Activated CD4-positive, CD25-positive, alpha-beta regulatory T cell (primary cell): Measurements from ENCODE around the gene DNAI7.

Source experiments
- DNase-seq, 4 experiments: peaks; one replicate each; lab custom pipeline; 2025; lab: John Stamatoyannopoulos, UW

DNAI7 gene

DNA sequence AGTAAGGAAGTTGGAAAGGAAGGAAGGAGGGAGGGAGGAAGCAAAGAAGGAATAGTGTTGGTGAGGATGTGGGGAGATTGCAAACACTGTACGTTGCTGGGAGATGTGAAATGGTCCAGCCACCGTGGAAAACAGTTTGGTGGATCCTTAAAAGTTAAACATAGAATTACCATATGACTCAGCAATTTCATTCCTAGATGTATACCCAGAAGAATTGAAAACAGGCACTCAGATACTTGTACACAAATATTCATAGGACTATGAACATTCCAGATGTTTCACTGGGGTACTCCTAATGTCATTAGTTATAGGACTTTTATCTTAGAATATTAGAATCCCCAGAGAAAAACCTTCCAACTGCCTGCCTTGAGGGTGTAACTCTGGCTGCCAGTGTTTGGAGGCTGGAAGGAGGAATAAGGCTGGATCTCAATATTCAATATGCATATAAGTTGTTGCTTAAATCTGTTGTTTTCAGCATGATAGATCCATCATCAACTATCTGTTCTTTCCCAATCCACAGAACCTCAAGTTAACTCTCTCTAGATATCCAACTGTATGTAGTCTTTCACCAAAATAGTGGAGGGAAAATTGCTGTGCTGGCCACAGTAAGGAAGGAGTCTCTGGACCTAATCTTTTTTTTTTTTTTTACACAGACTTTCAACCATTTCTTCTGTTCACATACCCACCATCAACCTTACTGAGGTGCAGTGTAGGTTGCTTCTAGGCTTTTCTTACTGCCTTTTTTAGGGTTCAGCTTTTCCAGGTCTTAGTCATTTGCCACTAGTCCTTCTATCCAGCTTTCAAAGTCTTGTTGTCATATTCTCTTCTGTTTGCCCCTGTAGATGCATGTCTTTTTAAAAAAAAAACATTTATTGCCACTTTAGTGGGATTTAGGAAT is 94.5 kb downstream of the DNAI7 start:
- DNase-seq: no peak

DNA sequence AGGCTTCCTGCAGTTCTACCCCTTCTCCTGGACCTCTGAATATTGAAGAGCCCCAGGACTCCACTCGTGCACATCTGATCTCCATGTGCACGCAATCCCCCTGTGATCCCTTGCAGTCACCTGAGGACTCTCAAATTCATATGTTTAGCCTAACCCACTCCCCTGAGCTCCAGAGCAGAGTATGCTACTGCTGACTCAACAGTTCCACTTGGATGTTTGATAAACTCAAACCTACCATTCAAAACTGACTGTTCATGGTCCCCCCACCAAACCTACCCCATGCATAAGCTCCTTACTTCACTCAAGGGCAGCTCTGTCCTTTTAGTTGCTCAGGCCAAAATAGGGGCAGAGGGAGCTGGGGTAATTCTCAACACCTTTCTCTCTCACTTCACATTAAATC is 96.0 kb downstream of the DNAI7 start:
- no peak for DNase-seq

DNA sequence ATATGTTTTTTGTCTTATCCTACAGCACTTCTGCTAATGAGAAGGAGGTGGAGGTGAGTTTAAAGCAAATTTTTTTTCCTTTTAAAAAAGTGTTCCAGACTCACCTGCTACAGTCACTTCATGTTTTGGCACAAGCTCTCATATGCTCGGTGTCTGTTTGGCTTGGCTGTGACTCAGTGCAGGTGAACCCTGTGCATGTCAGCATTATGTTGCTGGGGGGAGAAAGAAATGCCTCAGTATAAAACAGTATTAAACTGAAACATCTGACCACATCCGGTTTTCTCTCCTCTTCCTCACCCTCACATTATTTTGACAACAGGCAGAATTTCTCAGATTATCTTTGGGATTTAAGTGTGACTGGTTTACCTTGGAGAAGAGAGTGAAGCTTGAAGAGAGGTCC is 105.2 kb downstream of the DNAI7 start:
- DNase-seq: no peak

DNA sequence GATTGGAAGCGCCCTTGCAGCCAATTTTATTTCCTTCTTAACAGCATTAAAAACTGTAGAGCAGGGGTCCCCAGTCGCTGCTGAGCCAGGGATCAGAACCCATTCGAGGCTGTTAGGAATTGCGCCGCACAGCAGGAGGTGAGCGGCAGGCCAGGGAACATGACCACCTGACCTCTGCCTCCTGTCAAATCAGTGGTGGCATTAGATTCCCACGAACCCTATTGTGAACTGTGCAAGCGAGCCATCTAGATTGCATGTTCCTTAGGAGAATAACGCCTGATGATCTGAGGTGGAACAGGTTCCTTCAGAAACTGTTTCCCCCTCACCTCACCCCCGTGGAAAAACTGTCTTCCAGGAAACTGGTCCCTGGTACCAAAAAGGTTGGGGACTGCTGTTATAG is 107.4 kb downstream of the DNAI7 start:
- DNase-seq: no peak

DNA sequence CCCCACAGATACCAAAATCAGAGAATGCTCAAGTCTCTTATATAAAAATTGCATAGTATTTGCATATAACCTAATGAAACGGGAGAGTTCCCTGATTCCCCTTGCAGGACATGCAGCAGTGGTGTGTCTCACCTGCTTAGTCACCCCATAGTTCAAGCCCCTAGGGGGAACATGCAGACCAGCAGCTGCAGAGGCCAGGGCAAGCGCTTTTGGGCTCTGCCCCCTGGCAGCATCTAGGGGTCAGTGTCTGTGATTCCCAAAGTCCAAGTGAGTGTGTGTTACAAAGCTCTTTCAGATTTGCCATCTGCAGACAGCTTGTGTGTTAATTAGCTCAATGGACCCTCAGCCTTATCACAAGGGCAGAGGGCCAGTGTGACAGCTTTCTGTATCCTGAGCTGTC is 110.1 kb downstream of the DNAI7 start:
- DNase-seq: no peak

DNA sequence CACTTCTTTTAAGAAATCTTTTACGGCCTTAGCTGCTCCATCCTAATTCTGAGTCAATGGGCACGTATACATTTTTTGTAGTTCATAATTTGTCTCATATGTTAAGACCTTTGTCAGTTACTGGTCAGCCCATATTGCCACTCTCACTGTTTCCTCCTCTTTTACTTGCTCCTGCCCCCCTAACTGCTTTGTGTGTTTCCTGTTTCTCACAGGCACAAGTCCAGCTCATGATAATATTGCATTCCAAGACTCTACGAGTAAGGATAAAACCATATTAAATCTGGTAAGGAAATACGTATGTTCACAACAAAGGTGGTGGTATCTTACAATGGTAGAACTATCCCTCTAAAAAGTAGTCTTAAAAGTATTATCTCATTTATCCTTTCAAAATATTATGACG is 111.7 kb downstream of the DNAI7 start:
- no peak for DNase-seq

DNA sequence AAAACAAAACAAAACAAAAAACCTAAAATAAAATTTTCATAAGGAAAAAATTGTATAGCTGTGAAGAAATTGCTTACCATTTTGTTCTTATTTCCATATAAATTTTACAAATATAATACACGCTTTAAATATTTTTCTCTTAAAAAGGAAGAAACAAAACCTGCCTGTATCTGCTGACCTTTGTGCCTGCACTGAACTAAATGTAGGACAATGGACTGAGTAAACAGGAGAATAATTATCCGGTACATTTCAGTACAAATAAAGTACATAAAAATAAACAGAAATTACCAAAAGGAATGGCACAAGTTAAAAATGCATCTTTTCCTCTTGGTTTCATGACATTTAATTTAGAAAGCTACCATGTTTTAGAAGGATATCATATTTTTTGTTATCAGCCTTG is 112.3 kb downstream of the DNAI7 start:
- no peak for DNase-seq

DNA sequence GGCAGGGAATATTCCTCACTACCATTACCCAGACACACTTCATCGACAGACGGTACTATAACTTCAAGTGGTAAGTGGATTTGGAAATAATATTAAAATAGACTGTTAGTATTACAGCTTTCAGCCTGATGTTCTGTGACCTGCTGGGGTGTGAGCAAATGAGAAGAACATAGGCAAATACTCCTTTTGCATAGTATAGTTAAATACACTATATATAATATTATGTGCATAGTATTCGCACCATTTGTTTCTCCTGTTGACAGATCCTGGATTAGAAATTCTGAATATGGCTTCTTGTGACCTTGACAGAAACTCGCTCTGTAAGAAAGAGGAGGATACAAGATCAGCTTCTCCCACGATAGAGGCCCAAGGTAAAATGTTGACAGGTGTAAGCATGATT is 115.6 kb downstream of the DNAI7 start:
- DNase-seq: no peak

DNA sequence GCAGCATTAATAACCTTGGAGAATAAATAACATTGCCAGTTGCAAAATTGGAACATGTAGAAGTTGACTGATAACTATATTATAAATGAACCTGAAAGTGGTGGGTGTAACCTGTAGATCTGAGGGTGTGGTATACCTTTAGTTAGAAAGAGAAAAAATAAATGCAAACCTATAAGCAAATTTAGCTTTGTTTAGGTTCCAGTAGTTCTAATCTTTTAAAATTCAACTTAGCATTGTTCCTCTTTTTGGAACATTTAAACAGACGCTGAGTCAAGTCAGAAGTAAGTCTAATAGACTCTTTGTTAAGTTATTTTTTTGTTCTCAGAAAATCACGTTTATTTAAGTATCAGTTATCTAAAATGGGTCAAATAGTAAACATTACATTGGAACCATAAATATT is 120.0 kb downstream of the DNAI7 start:
- DNase-seq: no peak

DNA sequence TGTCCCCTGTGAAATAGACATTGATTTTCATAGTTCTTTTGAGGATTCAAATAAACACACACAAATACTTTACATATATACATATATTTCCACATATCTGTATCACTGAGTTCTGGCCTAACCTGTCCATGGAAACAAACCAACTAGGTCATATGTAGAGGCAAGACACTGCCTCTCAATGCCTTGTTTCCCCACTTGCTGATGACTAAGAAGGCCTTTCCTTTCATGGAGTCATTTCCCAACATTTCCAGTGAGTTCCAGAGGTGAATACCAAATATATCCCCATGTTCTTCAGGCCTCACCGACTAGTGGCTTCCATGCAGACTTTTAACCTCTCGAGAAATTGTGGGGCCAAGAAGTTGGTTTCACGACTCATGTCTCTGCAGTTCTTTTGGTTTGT is 120.8 kb downstream of the DNAI7 start:
- DNase-seq: no peak

DNA sequence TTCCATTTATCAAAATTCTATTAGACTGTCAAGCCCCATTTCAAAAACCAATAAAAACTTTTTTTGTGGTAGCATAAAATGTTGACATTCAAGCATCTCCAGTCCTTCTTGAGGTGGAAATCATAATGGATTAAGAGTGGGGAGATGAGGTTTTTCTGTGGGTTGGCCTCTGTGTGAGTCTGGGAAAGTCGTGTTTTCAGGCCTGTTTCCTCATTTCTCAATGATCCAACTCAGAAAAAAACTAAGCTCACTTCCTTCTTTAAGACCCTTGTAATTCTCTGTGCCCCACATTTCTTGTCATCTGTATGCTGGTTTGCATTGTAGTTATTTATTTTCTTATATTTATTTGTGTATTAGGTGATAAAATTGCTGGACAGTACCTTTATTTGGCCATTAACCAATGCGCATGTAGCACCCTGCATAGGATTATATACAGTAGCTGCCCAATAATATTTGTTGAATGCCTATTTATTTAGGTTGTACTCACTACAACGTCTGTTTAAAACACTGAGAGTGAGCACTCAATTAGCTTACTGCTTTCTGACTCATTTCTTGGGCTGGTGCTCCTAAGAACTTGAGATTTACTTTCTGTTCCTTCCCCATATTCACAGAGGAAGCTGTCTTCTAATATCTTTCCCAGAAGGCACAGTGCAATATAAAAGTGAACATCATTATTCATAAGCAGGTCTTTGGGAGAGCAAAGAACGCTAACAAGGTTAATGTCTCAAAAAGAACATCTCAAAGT is 121.9 kb downstream of the DNAI7 start:
- DNase-seq: no peak

DNA sequence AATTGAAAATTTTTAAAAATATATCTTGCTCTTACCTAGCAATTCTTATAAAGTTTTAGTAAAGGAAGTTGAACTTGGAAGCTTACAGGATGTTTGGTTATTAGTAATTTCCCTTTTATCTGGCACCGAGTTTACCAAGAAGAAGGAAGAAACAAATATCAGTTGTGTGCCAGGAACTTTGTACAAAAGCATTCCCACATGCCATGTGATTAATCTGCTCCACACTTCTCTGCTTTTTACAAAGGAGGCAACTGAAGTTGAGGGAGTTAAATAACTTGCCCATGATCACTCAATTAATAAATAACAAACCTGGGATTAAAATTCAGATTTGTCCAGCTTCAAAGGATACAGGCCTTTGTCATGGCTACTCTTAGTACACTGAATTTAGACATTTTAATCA is 123.6 kb downstream of the DNAI7 start:
- no peak for DNase-seq

DNA sequence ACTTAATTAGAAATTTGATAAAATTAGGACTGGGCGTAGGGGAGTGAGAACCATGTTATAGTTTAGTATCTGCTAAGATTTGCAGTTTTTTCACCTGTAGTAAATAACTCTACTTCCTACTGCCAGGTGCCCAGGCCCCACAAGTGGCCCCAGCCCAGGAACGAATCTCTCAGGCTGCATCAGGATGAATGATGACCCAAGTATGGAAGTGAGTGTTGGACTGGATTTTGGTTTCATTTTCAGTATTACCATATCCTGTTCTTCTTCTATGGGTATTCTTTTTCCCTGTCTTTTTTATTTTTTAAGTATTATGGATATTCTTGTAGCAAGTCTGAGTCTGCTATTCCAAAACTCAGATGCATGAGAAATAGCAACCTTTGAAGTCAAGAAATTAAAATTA is 125.7 kb downstream of the DNAI7 start:
- DNase-seq: no peak

DNA sequence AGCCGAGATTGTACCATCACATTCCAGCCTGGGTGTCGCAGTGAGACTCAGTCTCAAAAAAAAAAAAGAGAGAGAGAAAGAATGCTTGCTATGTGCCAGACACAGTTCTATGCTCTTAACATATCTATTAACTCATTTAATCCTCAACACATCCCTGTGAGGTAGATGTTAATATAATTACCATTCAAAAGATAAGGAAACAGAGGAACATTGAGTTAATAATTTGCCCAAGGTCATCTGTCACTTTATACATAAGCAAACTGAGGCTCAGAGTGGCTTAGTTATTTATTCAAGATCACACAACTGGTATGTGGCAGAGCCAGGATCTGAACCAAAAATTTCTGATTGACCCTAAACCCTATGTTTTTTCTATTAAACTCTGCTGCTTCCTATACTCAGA is 129.9 kb downstream of the DNAI7 start:
- DNase-seq: no peak

DNA sequence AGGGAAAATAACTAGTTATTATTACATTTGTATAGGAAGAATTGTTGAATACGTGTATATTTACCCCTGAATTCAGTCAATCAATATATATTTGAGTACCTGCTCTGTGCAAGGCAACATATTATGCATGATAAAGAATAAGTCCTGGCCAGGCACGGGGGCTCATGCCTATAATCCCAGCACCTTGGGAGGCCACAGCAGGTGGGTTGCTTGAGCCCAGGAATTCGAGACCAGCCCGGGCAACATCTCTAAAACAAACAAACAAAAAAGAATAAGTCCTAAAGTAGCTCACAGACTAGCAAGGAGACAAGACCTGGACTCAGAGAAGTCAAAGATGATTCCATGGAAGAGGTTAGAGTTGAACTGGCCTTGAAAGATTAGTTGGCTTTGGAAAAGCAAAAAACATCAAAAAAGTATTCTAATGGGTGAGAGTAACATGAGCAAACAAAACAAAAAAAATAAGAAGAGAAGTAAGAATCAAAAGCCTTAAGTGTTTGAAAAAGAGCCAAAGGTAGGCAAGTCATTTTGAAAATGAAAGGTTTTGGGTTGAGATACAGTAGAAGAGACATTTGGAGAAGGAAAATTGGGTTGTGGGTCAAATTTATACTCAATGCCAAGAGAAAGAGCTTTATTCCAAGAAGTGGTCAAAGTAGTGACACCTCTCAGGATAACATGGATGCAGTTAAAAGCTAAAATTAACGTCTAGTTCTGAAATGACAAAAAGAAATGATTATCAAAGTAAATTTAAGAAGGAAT is 130.9 kb downstream of the DNAI7 start:
- no peak for DNase-seq

DNA sequence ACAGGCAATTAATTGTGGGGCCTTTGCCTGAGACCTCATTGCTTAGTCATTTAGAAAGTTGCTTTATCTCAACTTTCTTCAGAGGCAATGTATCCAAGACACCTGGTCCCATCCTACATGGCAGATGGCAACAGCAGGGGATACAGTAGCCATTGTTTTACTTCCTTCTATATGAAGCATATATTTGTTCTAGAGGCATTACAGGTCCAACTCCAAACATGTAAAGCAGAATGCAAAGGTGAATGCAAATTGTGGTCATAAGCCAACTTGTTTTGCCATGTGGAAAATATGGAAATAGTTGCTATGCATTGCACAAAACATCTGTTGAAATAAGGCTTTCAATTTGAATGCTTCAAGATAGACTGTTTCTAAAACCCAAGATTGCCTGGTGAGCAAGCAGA is 136.3 kb downstream of the DNAI7 start:
- DNase-seq: no peak
